Fibroblast of pulmonary artery (primary cell): ENCODE data around the gene TRMT10A.

Experiments
- DNase-seq: peaks from one replicate; pipeline ENCODE4 v3.0.0-alpha.2; 2010; ENCODE audit warnings: low read depth
- H3K4me3 ChIP-seq: replicated peaks from 2 replicates; pipeline ENCODE4 v1.5.1; 2011; ENCODE audit warnings: low read depth, mild to moderate bottlenecking, control low read depth, low read length, moderate library complexity
- TF ChIP-seq, protein P1 (sequence below): IDR thresholded peaks from 2 replicates; pipeline ENCODE4 v1.5.1; 2011; ENCODE audit warnings: mild to moderate bottlenecking, control low read depth, low read length, inconsistent platforms; ENCODE audit errors: missing control alignments

TRMT10A gene

DNA sequence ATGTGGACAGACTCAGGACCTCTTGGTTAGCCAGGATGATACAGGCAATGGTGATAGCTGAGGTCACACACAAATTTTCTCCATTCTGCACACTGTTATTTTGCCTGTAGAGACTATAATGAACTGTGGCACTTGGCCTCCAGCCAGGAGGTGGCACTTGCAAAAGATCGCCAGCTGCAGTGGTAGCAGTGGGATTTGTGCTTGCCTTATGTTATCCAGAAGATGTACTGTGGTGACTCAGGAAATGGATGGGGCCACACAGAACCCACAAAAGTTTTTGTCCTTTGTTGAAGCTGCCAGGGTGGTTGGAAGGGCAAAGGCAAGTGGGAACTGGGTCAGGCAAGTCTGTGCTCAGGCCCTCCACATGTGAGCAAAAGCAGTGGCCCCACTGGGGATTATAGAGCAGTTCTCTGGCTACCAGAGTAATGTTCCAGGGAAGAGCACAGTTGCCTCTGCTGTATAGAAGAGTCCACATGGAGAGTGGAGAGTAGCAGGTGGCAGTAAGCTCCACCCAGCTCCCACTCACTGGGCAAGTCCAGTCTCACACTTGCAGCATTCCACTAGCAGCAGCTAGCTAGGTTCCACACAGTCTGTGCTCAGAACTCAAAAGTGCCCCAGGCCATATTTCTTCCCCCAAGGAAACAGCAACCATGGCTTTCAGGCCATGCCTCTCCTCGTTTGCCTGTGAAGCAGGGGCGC is 58.9 kb downstream of the TRMT10A start:
- H3K4me3 ChIP-seq: no peak overlapping the region
- DNase-seq: no peak
- TF ChIP-seq, protein P1, sequence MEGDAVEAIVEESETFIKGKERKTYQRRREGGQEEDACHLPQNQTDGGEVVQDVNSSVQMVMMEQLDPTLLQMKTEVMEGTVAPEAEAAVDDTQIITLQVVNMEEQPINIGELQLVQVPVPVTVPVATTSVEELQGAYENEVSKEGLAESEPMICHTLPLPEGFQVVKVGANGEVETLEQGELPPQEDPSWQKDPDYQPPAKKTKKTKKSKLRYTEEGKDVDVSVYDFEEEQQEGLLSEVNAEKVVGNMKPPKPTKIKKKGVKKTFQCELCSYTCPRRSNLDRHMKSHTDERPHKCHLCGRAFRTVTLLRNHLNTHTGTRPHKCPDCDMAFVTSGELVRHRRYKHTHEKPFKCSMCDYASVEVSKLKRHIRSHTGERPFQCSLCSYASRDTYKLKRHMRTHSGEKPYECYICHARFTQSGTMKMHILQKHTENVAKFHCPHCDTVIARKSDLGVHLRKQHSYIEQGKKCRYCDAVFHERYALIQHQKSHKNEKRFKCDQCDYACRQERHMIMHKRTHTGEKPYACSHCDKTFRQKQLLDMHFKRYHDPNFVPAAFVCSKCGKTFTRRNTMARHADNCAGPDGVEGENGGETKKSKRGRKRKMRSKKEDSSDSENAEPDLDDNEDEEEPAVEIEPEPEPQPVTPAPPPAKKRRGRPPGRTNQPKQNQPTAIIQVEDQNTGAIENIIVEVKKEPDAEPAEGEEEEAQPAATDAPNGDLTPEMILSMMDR: no peak
